H9 (cell line): ENCODE measurements around the gene PKN1. TPM values are rescaled to one million over a fixed set of nuclear protein-coding genes. Genes with fewer than 3 reads are reported as not detected.

Experiments
- DNase-seq: peaks from one replicate; pipeline ENCODE4 v3.0.0-alpha.2; 2017
- H2AFZ ChIP-seq: one replicate; pipeline ENCODE4 v1.6.1; 2013; ENCODE audit warnings: mild to moderate bottlenecking, low read length, control low read depth, moderate library complexity
- H2AK5ac ChIP-seq: 2 replicates; pipeline ENCODE4 v1.6.1; 2013; ENCODE audit warnings: low read length, control low read depth, mixed read lengths; ENCODE audit not compliant: insufficient read length
- H2BK120ac ChIP-seq: one replicate; pipeline ENCODE4 v1.6.1; 2013; ENCODE audit warnings: low read depth, mild to moderate bottlenecking, low read length, control low read depth, inconsistent platforms; ENCODE audit not compliant: poor library complexity, severe bottlenecking
- H2BK12ac ChIP-seq: 2 replicates; pipeline ENCODE4 v1.6.1; 2013; ENCODE audit warnings: low read length, control low read depth, mixed read lengths, low read depth; ENCODE audit not compliant: insufficient read length
- H2BK15ac ChIP-seq: 2 replicates; pipeline ENCODE4 v1.6.1; 2013; ENCODE audit warnings: low read depth, low read length, control low read depth
- H2BK20ac ChIP-seq: one replicate; pipeline ENCODE4 v1.6.1; 2013; ENCODE audit warnings: low read depth, mild to moderate bottlenecking, low read length, control low read depth, inconsistent platforms; ENCODE audit not compliant: poor library complexity, severe bottlenecking
- H2BK5ac ChIP-seq: 2 replicates; pipeline ENCODE4 v1.6.1; 2013; ENCODE audit warnings: low read length, control low read depth, mixed read lengths; ENCODE audit not compliant: insufficient read length
- H3K14ac ChIP-seq: 2 replicates; pipeline ENCODE4 v1.6.1; 2013; ENCODE audit warnings: low read length, control low read depth; ENCODE audit not compliant: insufficient read depth
- H3K18ac ChIP-seq: 2 replicates; pipeline ENCODE4 v1.6.1; 2013; ENCODE audit warnings: low read depth, mild to moderate bottlenecking, mixed read lengths, low read length, control low read depth; ENCODE audit not compliant: insufficient read length
- H3K23ac ChIP-seq: 2 replicates; pipeline ENCODE4 v1.6.1; 2013; ENCODE audit warnings: low read length, control low read depth, mixed read lengths, low read depth; ENCODE audit not compliant: insufficient read length
- H3K23me2 ChIP-seq: 2 replicates; pipeline ENCODE4 v1.6.1; 2013; ENCODE audit warnings: low read depth, mild to moderate bottlenecking, mixed read lengths, low read length, control low read depth; ENCODE audit not compliant: insufficient read length, poor library complexity, severe bottlenecking
- H3K27ac ChIP-seq: 2 replicates; pipeline ENCODE4 v1.5.1; 2013; ENCODE audit warnings: low read length, control low read depth, mixed read lengths, low read depth; ENCODE audit not compliant: insufficient read length
- H3K27me3 ChIP-seq: 2 replicates; pipeline ENCODE4 v1.6.1; 2013; ENCODE audit warnings: low read length, control low read depth, inconsistent platforms; ENCODE audit not compliant: insufficient read depth
- H3K4ac ChIP-seq: 2 replicates; pipeline ENCODE4 v1.6.1; 2013; ENCODE audit warnings: low read depth, mild to moderate bottlenecking, control low read depth, inconsistent platforms, low read length, moderate library complexity
- H3K4me1 ChIP-seq: 2 replicates; pipeline ENCODE4 v1.6.1; 2013; ENCODE audit warnings: low read length, control low read depth, inconsistent platforms; ENCODE audit not compliant: insufficient read depth
- H3K4me2 ChIP-seq: 2 replicates; pipeline ENCODE4 v1.6.1; 2013; ENCODE audit warnings: low read length, control low read depth, mixed read lengths; ENCODE audit not compliant: insufficient read length, insufficient read depth
- H3K56ac ChIP-seq: 2 replicates; pipeline ENCODE4 v1.6.1; 2013; ENCODE audit warnings: low read depth, mild to moderate bottlenecking, mixed read lengths, low read length, control low read depth; ENCODE audit not compliant: insufficient read length
- H3K79me1 ChIP-seq: 2 replicates; pipeline ENCODE4 v1.6.1; 2013; ENCODE audit warnings: low read depth, mild to moderate bottlenecking, moderate library complexity, low read length, control low read depth, inconsistent platforms; ENCODE audit not compliant: insufficient read depth, poor library complexity, severe bottlenecking
- H3K79me2 ChIP-seq: 2 replicates; pipeline ENCODE4 v1.6.1; 2013; ENCODE audit warnings: low read length, control low read depth, inconsistent platforms; ENCODE audit not compliant: insufficient read depth
- H3K9ac ChIP-seq: 2 replicates; pipeline ENCODE4 v1.6.1; 2013; ENCODE audit warnings: low read length, control low read depth, mixed read lengths; ENCODE audit not compliant: insufficient read length; ENCODE audit errors: extremely low read depth
- H3K9me3 ChIP-seq: one replicate; pipeline ENCODE4 v1.6.1; 2013; ENCODE audit warnings: low read depth, low read length, inconsistent platforms; ENCODE audit not compliant: control insufficient read depth
- H3T11ph ChIP-seq: one replicate; pipeline ENCODE4 v1.6.1; 2013; ENCODE audit warnings: mild to moderate bottlenecking, low read length, control low read depth, inconsistent platforms
- H4K20me1 ChIP-seq: one replicate; pipeline ENCODE4 v1.6.1; 2013; ENCODE audit not compliant: control insufficient read depth, insufficient read length, insufficient read depth
- H4K5ac ChIP-seq: 2 replicates; pipeline ENCODE4 v1.6.1; 2013; ENCODE audit warnings: low read depth, mild to moderate bottlenecking, mixed read lengths, low read length, control low read depth; ENCODE audit not compliant: insufficient read length
- H4K8ac ChIP-seq: replicated peaks from 2 replicates; pipeline ENCODE4 v1.6.1; 2013; ENCODE audit warnings: low read length, control low read depth, mixed read lengths, low read depth; ENCODE audit not compliant: insufficient read length
- H4K91ac ChIP-seq: 2 replicates; pipeline ENCODE4 v1.6.1; 2013; ENCODE audit warnings: low read depth, mild to moderate bottlenecking, moderate library complexity, mixed read lengths, low read length, control low read depth; ENCODE audit not compliant: insufficient read length
- H3K27ac Mint-ChIP-seq, 3 experiments: 2 replicates in 2 of 3; 3 replicates in 1 of 3; pipeline ENCODE4 v1.8.0; 2020 to 2021; ENCODE audit warnings: mixed read lengths in 3 of 3, mild to moderate bottlenecking in 1 of 3, moderate library complexity in 1 of 3
- H3K27me3 Mint-ChIP-seq: 2 replicates; pipeline ENCODE4 v1.8.0; 2021; ENCODE audit warnings: low read depth, mild to moderate bottlenecking, moderate library complexity, mixed read lengths
- H3K36me3 Mint-ChIP-seq, 3 experiments: 2 replicates in 2 of 3; 3 replicates in 1 of 3; pipeline ENCODE4 v1.8.0; 2020 to 2021; ENCODE audit warnings: low read depth in 3 of 3, mixed read lengths in 3 of 3; ENCODE audit not compliant: insufficient read depth in 1 of 3
- H3K4me1 Mint-ChIP-seq, 2 experiments: 2 replicates each; pipeline ENCODE4 v1.8.0; 2020; ENCODE audit warnings: mixed read lengths in 2 of 2
- H3K4me3 Mint-ChIP-seq, 2 experiments: 2 replicates in 1 of 2; 3 replicates in 1 of 2; pipeline ENCODE4 v1.8.0; 2020 to 2021; ENCODE audit warnings: mild to moderate bottlenecking in 2 of 2, mixed read lengths in 2 of 2, moderate library complexity in 1 of 2
- H3K9me3 Mint-ChIP-seq, 2 experiments: 2 replicates in 1 of 2; 3 replicates in 1 of 2; pipeline ENCODE4 v1.8.0; 2020; ENCODE audit warnings: mild to moderate bottlenecking in 2 of 2, mixed read lengths in 2 of 2, moderate library complexity in 1 of 2
- CTCF ChIP-seq: fragments of 200-600 bp; sonication (generic); conservative IDR thresholded peaks from 3 replicates; pipeline ENCODE4 v1.8.0; 2021; ENCODE audit warnings: antibody characterized with exemption, mild to moderate bottlenecking
- WGBS: extraction: QIAGEN DNeasy Blood & Tissue Kit; methylation state at CpG from one replicate; pipeline ENCODE4 v1.1.7; 2013; ENCODE audit warnings: missing lambda C conversion rate, low lambda C conversion rate, mixed read lengths; ENCODE audit not compliant: insufficient read length; ENCODE audit errors: extremely low coverage; 5-methylcytosine and 5-hydroxymethylcytosine counted together
- total RNA-seq: library from RNA; stranded (reverse); gene quantifications from 2 replicates; pipeline ENCODE4 v1.2.1, GENCODE V29; 2021

The PKN1 gene
- total RNA-seq, 1 experiment from 2014 or later = 159 TPM

GRCh38 chr19:14404312-14404711 lies 28.8 kb upstream of the PKN1 start:
- no peak overlapping the region for H3K9ac ChIP-seq
- no peak overlapping the region for H3K4me3 Mint-ChIP-seq
- H3K79me1 ChIP-seq = no peaks in the 10 kb centered on the region
- no peaks in the 10 kb centered on the region for H4K20me1 ChIP-seq
- no peaks in the 10 kb centered on the region for H3K23me2 ChIP-seq
- H2BK20ac ChIP-seq = no peak overlapping the region
- no peak for TF ChIP-seq CTCF
- no peak overlapping the region for H2AFZ ChIP-seq
- H3K4me1 ChIP-seq = no peaks in the 10 kb centered on the region
- H3K4ac ChIP-seq = no peak overlapping the region
- H4K5ac ChIP-seq = no peak overlapping the region
- H2BK120ac ChIP-seq = no peak overlapping the region
- H2BK5ac ChIP-seq = no peak overlapping the region
- peaks cover 14 to 25% (median 22%) of the 10 kb centered on the region in 3 experiments; a peak in 6 of 7 replicates for H3K36me3 Mint-ChIP-seq
- H2AK5ac ChIP-seq = no peak overlapping the region
- no peak overlapping the region for H4K91ac ChIP-seq
- no peak overlapping the region for H2BK12ac ChIP-seq
- H3K79me2 ChIP-seq = no peaks in the 10 kb centered on the region
- H3K56ac ChIP-seq = no peak overlapping the region
- peaks cover 1% of the 10 kb centered on the region; the same call in 1 of the 2 replicates for H3K27me3 Mint-ChIP-seq
- no peak overlapping the region for H2BK15ac ChIP-seq
- no peaks in the 10 kb centered on the region for H3K9me3 ChIP-seq
- no peak overlapping the region for H4K8ac ChIP-seq
- no peaks in the 10 kb centered on the region for H3K27me3 ChIP-seq
- H3K4me2 ChIP-seq = no peak overlapping the region
- no CpG with 5 or more reads among the region's 9 CpGs for WGBS
- no peak overlapping the region for H3T11ph ChIP-seq
- DNase-seq = no peak
- no peak overlapping the region for H3K23ac ChIP-seq
- no peak overlapping the region for H3K18ac ChIP-seq
- H3K9me3 Mint-ChIP-seq = no peaks in the 10 kb centered on the region; a peak in 1 of 5 replicates
- no peak overlapping the region; a peak in 1 of 7 replicates for H3K27ac Mint-ChIP-seq
- no peak overlapping the region for H3K14ac ChIP-seq
- H3K4me1 Mint-ChIP-seq = peaks cover 12 to 16% of the 10 kb centered on the region in 2 experiments
- no peak overlapping the region for H3K27ac ChIP-seq
